Measurements from ENCODE around the gene F2RL1.

The F2RL1 gene

GRCh38 chr5:76790632-76791290 is 28.1 kb upstream of the F2RL1 start (continued):
- TF ChIP-seq ZBTB6 (tag by site-specific recombination; IDR thresholded peaks at IDR 0.05): no peak
- TF ChIP-seq ZNF366 (tag by site-specific recombination; conservative IDR thresholded peaks at IDR 0.05): peak; percentile 86
- TF ChIP-seq ZNF10 (tag by site-specific recombination; IDR thresholded peaks at IDR 0.05): no peak; the same call in 1 of the 2 replicates
- TF ChIP-seq ZNF350 (tag by site-specific recombination; IDR thresholded peaks at IDR 0.05): no peak
- TF ChIP-seq SALL2 (tag by site-specific recombination; IDR thresholded peaks at IDR 0.05; ENCODE audit: borderline replicate concordance): no peak
- no peak for TF ChIP-seq GLIS1 (tag by site-specific recombination; IDR thresholded peaks at IDR 0.05)
- no peak for TF ChIP-seq ZNF521 (tag by site-specific recombination; IDR thresholded peaks at IDR 0.05)
- no peak for TF ChIP-seq ZNF561 (tag by site-specific recombination; IDR thresholded peaks at IDR 0.05; ENCODE audit: borderline replicate concordance)
- TF ChIP-seq ZNF701 (tag by site-specific recombination; IDR thresholded peaks at IDR 0.05): no peak
- no peak for TF ChIP-seq ZNF747 (tag by site-specific recombination; IDR thresholded peaks at IDR 0.05)
- peak; percentile 51; the same call in 1 of the 2 replicates for TF ChIP-seq GLI2 (tag by site-specific recombination; IDR thresholded peaks at IDR 0.05; ENCODE audit: borderline replicate concordance, low read depth)
- TF ChIP-seq ZNF692 (tag by site-specific recombination; IDR thresholded peaks at IDR 0.05): peak; percentile 71
- no peak for TF ChIP-seq GLIS2 (tag by site-specific recombination; IDR thresholded peaks at IDR 0.05)
- TF ChIP-seq ZNF214 (tag by site-specific recombination; IDR thresholded peaks at IDR 0.05; ENCODE audit: borderline replicate concordance): no peak
- TF ChIP-seq ZNF362 (tag by site-specific recombination; IDR thresholded peaks at IDR 0.05): no peak
- no peak for TF ChIP-seq ZNF449 (tag by site-specific recombination; IDR thresholded peaks at IDR 0.05)
- no peak for TF ChIP-seq ZNF274 (IDR thresholded peaks at IDR 0.05; ENCODE audit: low read length)
- TF ChIP-seq ZNF274 (tag by site-specific recombination; IDR thresholded peaks at IDR 0.05; ENCODE audit: borderline replicate concordance): no peak
- no peak for TF ChIP-seq ZNF48 (tag by site-specific recombination; IDR thresholded peaks at IDR 0.05)
- TF ChIP-seq ZNF585B (tag by site-specific recombination; IDR thresholded peaks at IDR 0.05): no peak
- no peak for TF ChIP-seq ZSCAN16 (tag by site-specific recombination; IDR thresholded peaks at IDR 0.05)
- TF ChIP-seq ZFP41 (tag by site-specific recombination; IDR thresholded peaks at IDR 0.05; ENCODE audit: borderline replicate concordance): no peak
- TF ChIP-seq SCRT2 (tag by site-specific recombination; IDR thresholded peaks at IDR 0.05): no peak
- TF ChIP-seq ZNF311 (tag by site-specific recombination; IDR thresholded peaks at IDR 0.05; ENCODE audit: borderline replicate concordance): no peak
- TF ChIP-seq ZNF785 (tag by site-specific recombination; IDR thresholded peaks at IDR 0.05): peak; percentile 89
- no peak for TF ChIP-seq ZSCAN30 (tag by site-specific recombination; IDR thresholded peaks at IDR 0.05)
